GM21737 (cell line): ENCODE measurements around the gene MRPS6.

Experiments
- ATAC-seq: cut with Tn5 transposase; IDR thresholded peaks from one replicate; pipeline ENCODE4 v1.9.1; 2021; ENCODE audit warnings: mild to moderate bottlenecking, moderate library complexity; ENCODE audit not compliant: unreplicated experiment

Gene MRPS6

DNA sequence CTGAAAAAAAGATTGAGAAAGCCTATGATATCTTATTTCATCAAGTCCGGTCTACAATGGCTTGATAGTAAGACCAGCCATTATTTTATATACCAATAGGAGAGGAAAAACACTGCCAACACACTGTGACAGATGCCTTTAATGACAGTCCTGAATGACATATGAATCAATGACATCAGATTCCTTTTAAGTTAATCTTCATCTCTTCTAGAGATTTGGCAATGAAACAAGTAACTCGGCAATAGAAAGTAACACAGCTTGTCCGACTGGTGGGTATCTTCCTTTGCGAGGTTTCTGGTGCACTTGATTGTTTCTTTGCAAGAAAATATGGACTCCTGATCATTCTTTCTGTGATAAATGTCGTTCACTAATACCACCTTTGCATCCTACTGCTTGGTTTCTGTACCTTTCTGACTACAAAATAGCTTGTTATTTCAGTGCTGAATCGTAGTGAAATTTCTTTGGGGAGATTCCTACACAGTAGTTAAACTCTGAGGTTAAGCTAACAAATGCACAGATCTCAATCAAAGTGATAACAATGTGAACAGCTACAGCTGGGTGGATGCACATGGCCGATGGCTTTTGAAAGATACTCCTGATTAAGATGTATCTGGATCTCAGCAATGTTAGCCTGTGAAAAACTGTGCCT is 104.7 kb downstream of the MRPS6 start:
- ATAC-seq, result no peak

DNA sequence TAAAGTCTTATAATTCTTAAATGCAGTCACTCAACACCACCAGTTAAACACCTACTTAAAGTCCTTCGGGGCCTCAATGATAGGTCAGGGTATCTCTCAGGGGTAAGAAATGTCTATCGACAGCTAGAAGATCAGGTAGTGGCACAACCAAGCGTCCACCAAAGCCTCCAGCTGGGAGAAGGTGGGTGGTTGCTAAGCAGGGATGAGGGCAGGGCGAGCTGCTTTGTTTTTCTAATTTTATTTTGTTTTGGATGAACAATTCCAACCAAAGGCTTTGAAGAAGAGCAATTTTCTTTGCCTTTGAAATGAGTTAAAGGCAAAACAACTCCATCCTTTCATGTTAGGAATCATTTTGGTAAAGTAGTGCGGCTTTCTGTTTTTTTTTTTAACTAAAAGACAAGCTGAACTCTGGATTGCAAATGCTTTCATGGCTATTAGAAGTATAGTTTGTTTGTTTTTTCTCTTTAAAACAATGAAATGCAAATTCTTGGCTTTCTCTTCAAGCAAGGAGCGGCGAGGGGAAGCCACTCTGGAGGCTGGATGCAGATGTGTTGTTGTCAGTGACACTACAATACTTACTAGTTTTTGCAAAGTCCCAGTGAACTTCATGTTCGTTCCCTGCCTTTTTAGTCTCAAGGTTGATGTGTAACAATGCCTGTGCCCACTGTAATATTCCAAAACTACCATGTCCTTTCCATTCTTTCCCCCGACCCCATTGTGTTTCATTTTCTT is 106.0 kb downstream of the MRPS6 start:
- no peak for ATAC-seq

DNA sequence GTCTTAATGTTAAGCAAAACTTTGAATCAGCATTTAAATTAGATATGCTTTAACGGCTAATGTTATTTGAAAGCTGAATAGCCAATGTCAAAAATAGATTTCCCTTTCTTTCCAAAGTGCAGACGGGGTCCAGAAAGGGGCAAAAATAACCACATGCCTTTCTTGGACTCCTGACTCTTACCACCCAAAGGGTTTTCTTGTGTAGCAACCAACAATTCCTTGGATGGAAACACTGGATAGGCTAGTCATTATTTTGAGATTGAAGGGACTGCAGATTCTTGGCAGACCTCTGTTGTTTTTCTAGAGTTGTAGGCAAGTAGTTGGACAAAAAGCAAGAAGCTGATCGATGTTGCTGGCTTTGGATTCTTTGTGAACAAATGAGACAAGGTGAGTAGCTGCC is 107.0 kb downstream of the MRPS6 start:
- ATAC-seq, result no peak

DNA sequence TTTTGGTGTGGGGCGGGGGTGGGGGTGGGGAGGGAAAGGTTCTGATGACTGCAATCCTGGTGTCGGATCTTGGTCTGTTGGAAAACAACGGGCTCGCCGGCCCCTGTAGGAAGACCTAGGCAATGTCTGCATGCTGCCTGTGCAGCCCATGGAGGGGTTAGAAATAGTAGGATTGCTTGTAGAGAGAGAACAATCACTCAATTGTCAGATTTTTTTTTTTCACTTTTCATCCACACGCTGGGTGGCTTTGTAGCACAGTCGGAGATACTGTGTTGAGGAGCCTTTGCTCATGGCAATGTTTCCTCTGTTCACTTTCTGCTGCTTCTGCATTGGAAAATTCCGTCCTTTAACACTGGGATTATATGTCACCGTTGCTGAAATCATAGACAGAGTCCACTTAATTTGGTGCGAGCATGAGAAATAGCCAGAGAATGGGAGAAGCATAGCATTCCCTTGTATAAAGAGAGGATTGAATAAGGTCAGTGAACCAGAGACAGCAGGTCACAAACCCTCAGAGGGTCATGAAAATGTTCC is 107.5 kb downstream of the MRPS6 start:
- no peak for ATAC-seq

DNA sequence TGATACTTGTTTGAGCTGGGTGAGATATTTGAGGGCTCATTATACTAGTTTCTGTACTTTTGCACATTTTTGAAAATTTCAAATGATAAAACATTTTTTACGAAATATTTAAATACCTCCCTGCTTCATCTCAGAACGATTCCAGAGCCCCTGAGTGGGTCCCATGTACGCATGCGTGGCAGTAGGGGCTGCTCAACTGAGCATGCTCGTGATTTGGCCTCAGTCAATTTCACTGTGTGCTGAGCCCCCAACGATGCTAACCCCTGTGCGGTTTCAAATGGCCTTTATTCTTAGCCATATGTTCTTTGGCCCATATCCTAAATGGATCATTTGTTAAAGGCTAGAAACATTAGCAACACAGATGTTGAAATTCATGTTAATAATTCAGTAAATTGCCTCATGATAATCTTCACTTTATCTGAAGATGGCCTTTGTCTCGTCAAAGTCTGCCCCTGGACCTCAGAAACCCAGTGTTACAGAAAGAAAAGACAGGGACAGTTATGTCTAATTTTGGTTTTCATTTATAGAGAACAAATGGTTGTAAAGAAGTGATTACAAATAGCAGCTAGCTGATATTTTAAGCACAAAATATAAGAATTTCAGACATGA is 108.2 kb downstream of the MRPS6 start:
- no peak for ATAC-seq

DNA sequence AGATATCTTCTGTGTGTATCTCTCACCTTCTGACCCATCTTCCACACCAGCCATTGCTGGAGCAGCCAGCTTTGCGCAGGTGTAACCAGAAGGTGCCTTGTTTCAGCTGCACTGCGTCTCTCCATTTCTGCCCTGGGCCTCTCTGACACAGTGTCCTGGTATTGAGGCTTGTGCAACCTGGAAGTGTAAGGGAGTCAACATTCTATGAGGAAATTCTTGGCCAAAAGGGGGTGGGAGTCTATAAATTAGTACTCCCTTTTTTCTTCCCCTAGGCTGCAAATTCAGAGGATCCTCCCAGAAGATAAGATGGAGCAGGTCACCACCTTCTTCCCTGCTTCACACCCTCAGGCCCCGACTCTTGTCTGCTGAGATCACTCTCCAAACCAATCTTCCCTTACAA is 109.1 kb downstream of the MRPS6 start:
- ATAC-seq, result no peak

DNA sequence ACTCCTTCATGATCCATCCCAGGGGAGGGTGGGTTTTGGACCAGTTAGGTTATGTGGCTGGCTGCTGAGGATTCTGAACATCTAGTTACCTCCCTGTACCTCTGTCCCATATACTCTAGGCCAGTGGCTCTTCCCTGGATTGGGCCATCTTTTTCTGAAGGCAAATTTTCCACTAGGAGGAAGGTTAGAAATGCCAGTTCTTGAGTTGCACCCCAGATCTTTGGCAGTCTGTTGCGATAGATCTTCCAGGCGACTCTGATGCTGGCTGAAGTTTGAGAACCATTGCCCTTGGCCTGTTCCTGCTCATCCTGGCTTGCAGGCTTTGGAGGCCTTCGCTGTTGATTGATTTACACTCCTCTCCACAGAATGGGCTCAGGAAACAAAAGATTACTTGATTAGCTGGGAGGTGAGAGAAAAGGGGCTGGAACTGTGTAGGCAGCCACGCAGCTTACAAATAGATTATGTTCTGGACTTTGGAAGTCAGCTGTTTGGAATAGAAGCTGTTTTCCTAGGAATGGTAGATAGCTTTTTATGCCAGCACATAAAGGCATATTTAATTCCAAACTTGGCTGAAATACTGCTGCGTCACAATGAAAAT is 110.1 kb downstream of the MRPS6 start:
- ATAC-seq, result no peak

DNA sequence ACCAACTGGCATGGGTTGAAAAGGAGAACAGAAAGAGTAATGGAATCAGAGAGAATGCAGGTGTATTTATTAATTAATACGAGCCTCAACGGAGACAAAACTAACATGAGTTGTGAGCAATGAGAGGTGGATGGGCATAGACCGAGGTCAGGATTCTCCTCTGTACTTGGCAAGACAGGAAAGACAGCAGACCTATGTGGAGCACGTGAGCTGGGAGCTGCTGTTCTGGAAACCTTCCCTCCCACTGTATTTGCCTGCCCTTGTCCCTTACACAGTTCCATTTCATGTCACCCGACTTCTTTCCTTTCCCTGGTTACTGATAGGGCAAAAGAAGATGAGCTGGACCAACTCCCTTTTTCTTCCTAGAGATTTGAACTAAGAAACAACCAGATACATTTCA is 110.9 kb downstream of the MRPS6 start:
- ATAC-seq, result no peak

DNA sequence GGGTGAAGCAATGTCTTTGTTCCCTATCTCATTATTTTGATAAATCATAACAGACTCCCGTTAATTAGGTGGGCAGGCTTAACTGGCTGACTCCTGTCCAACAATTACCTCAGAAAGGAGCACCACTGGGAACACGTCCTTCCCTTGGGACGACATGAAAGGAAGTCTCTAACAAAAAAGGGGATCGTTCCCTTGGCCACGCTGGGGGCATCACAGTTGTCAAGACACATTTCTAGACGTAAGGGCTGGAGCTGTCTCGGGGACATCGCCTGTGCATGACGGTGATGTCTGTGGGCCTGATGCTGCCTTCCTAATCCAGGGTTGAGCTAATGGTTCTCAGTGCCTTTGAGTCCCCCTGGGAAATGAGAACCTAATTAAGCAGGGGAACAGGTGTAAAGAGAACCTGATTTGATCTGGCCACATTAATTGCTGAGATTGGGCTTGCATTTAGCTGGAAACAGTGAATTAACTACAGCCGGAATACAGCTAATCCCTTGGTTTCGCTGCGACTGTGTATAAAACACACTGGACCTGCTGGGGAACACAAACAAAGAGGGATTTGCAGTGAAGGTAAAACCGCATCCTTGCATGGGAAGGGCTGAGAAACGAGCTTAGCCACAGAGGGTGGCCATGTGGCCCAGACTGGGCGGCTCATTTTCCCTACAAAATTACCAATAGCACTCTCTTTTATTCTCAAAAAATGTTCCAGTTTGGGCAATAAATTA is 111.8 kb downstream of the MRPS6 start:
- ATAC-seq, result no peak

DNA sequence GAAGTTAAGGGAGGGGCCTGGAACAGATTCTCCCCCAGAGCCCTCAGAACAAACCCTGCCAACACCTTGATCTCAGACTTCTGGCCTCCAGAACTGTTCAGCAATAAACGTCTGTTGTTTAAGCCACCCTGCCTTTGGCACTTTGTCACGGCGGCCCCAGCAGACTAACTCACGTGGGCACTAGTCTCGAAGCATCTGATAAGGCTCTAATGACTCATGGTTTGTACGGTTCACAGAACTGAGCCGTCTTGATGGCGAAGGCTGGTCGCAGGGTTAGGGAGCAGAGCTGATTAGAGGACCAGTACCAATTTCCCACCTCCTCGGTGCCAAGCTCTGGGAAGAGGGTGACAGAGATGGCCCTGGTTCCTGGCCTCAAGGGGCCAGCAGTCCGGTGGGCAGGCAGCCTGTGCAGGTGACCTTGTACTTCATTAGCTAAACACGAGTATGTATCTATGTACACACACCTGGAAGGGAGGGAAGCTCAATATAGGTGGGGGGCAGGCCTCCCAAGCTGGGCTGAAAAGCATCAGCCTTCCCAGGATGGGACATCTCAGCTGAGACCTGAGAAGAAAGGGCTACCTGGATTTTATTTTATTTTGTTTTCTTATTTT is 112.8 kb downstream of the MRPS6 start:
- ATAC-seq, result no peak

DNA sequence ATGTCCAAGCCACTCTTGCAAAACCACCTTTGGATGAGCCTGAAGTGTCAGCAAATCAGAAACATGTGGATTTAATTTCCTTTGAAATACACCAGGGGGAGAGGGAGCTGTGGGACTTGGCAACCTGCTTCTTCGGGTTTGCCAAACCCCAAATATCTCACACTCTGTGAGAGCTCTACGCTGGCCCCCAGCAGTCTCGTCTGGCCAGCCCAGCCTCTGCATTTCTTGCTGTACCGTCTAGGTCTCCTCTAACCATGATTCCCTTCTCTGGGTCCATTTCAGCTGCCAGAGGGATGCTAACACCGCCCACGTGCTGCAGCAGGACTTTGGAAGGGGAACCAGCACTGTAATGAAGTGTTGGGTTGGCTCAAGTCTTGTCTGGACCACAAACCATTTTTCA is 114.6 kb downstream of the MRPS6 start:
- ATAC-seq, result no peak

DNA sequence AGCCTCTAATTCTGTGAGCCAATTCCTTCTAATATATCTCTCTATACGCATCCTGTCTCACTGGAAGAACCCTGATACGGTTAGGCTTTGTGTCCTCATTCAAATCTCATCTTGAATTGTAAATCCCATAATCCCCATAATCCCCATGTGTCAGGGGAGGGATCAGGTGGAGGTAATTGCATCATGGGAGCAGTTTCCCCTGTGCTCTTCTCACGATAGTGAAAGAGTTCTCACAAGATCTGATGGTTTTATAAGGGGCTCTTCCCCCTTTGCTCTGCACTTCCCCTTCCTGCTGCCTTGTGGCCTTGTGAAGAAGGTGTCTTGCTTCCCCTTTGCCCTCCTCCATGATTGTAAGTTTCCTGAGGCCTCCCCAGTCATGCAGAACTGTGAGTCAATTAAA is 116.1 kb downstream of the MRPS6 start:
- no peak for ATAC-seq

DNA sequence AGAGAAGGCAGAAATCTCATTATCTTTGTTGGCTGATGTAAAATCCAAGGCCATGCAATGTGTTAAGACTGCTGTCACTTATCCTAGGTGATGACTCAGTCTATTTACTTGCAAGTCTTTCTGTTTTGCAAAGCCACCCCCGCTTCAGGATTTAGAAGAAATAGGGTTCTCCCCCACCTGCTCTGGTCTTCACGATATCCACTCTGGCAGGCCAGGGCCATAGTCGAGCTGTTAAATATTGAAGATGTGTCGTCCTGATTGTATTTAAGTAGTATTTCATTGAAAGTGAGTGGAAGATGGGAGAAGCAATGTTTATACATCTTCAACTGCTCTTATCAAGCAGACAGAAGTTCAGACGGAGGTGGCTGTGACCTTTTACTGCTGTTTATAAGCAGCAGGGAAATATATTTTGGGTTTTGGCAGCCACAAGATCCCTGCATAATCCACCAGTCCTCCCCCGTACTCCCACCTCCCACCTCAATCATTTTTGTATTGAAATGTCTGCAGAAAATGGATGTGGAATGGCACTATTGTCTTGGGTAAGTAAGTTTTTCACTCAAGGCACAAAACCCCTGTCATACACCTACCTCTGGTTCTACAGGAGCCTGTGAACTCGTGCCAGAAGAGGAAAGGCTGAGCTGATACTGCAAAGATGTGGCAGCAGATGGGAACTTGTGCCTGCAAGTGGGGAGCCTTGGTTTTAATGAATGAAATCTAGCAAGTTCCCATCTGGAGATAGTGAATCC is 117.4 kb downstream of the MRPS6 start:
- no peak for ATAC-seq

DNA sequence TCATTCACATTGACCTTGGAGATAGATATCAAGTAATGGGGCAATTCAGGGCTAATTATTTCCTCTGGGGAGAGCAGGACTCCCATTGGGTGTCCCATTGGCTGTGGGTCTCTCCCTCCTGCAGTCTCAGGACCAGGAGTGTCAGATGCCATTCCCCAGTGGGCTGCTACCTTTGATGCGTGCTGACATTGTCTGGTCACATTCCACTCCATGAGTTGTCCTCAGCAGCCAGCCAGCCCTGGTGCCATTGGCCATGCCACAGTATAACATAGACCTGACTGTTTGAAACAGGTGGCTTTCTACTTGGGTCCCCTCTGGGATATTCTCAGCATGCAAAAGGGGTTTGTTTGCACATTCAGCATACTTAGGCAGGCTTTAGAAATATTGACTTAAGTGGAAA is 118.5 kb downstream of the MRPS6 start:
- ATAC-seq, result no peak
